Posterior vena cava (tissue), 2 donors: Measurements from ENCODE around the gene C4orf51. TPM values are rescaled to one million over a fixed set of nuclear protein-coding genes. Genes with fewer than 3 reads are reported as not detected.

ENCODE experiments used
- DNase-seq: peaks from one replicate; pipeline ENCODE4 v3.0.0-alpha.2; 2020; ENCODE audit warnings: low spot score
- intact Hi-C, 2 donors: fragments of 100-400 bp; cut with DNase I; formaldehyde crosslinking; loops; one replicate each; pipeline versions ENCODE4 v1.14.1 to v1.14.2; 2022 to 2023
- total RNA-seq, 2 donors: library from RNA; stranded (reverse); fragmentation: NEBNext Ultra II Directional; extraction: Animal tissue kit (Norgen Biotek cat#: 25700); gene quantifications; one replicate each; pipeline ENCODE4 v1.2.1, GENCODE V29; 2021
- donor health status: DM: yes; HTN: yes; CAD: no.
- donor health status: DM: yes; HTN: yes; CAD: no.

Gene C4orf51
- total RNA-seq, 2 donors from 2014 or later = not detected

GRCh38 chr4:145698507-145698906, 18.6 kb downstream of the C4orf51 start:
- no peak for DNase-seq
- intact Hi-C loops = no loop called here

DNA sequence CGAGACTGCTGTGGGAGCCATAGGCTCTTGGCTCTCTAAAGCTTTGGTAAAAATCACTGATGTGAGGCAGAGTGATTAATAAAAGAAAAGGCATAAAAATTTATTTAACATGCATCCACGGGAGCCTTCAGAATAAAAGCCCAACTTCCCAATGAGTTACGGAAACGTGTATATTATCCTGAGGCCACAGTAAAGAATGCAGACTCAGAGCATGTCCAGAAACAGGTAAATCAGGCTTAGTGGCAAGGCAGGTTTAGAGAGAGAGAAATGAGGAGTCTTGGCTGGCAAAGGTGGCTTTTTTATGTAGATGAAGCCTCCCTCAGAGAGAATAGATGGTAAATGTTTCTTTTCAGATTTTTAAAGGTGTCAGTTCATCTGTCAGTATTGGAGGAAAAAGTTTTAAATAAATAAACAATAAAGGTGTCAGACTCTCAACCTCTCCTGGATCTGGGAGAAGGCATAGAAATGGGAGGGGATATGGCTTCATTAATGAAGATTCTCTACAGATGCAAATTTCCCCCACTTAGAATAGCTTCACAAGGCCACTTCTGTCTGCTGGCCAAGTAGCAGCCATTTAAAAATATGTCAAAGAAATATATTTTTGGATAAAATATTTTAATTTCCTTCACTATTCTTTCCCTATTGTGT, 24.0 kb downstream of the C4orf51 start:
- DNase-seq = no peak
- intact Hi-C loops = no loop called here

GRCh38 chr4:145709336-145709735, 29.4 kb downstream of the C4orf51 start:
- intact Hi-C loops = no loop called here
- DNase-seq = no peak

DNA sequence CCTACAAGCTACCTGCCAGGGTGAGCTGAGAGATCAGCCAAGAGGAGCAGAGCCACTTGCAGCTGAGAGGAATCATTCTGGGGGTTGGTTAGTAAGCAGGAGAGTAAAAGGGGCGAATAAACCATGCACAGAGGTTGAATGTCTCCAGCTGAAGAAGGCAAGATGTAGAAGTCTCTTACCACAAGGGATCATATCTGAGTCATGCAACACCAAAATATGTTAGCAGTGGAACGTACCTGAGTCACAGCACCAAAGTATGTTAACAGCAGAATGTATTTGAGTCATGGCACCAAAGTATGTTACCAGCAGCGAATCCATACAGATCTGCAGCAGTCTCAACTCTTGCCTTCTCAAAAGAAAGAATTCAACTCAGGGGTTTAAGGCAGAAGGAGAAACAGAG, 29.9 kb downstream of the C4orf51 start:
- intact Hi-C loops = no loop called here

DNA sequence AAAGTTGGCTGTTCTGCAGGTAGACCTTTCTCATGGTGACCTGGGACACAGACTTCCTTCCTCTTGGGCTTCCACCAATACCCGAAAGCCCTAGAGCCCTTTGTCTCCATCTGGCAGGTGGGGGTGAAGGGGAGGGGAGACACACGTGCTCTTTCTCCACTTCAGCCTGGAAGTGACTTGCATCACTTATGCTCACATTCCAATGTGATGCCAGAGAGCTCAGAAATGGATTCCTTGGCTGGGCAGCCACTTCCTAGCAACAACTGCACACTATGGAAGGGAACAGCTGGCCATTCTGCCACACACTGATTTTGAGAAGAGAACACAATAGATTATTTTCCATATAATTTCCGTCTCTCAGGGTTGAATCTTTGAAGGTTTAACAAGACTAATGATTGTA, 36.3 kb downstream of the C4orf51 start:
- intact Hi-C loops = loop anchor here in 1 of 2 donors (5.0 kb wide), 1 partner anchor 656 kb away; no protein-coding TSS in a partner anchor
- DNase-seq = no peak

More for the DNA sequence above, 29.9 kb downstream of the C4orf51 start:
- DNase-seq = no peak

DNA sequence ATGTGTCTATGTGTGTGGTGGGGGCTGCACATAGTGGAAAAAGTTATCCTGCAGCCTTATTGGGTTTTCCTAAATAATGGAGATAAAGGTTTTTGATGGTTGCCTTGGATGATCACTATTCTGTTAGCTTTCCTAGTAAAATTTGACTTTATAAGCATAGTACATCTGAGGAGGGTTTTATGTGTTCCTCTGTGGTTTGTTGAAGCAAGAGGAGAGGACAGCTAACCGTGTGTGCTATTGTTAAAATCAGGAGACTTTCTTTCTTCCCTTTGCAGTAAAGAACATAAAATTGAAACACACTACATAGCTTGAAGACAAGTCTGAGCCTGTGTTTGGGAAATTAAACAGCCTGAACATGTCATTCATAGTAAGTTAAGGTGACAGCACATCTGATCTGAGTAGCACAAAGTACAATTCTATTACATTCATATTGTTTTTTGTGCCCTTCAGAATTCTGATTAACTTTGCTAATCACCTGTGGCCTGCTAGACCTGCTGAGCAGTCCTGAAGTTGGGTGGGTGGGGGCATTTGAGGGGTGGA, 36.8 kb downstream of the C4orf51 start:
- no peak for DNase-seq
- intact Hi-C loops = loop anchor here in 1 of 2 donors (5.0 kb wide), 1 partner anchor 656 kb away; no protein-coding TSS in a partner anchor

DNA sequence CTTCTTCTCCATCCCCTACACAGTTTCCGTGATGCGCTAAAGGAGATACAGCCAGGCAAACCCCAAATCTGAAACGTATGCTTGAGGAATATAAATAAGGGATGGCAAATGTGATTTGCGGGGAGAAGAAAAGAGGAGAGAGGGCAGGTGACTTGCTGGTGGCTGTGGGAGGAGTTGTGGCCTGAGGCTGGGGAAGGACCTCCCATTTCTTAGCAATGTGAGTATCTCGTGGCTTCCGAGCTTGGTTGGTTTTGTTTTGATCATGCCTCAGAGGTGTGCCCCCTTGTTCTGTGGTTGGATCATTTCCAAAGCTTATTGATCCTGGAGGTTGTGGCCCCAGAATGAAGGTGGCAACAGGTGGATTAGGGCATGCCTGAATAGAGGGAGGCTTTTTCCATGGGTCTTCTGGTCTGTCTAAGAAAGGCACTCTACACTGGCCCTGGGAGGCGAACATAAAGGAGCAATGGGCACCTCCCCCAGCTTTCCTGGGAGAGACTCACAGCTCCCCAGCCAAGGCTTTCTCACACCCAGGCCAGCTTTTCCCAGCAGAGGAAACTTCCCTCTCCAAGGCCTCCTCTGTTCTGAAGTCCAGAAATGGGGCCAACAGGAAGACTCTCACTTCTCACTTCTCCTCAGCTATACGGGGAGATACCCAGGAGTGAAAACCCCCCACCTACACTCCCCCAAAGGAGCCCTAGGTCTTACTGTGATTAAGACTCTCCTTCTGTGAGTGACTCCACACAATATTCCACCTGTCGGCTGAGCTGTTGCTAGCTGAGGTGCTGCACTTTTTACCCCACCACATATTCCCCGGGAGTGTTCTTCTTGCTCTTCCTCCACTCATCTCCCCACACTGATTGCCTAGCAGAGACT, 40.0 kb downstream of the C4orf51 start:
- intact Hi-C loops = loop anchor here in 1 of 2 donors (1.0 to 5.0 kb wide), 2 partner anchors 35 to 652 kb away; no protein-coding TSS in a partner anchor
- no peak for DNase-seq

DNA sequence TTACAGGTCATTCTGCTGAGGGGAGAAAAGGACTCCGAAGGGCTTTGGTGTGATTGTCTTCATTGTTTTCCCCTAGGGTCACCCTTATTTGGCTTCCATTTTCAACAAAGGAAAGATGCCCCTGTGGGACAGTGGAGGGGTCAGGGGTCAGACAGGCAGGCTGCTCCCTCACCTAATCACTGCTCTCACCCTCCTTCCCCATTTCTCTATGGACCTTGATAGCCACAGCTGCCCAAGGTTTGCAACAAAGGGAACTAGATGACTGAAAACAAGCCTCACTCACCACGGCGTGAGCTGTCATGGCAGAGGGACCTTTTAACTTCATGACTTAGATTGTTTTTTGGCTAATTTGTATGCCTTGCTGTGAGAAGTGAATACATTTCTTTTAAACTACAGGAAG, 40.7 kb downstream of the C4orf51 start:
- intact Hi-C loops = loop anchor here in 1 of 2 donors (1.0 kb wide), 1 partner anchor 35 kb away; no protein-coding TSS in a partner anchor
- DNase-seq = no peak

DNA sequence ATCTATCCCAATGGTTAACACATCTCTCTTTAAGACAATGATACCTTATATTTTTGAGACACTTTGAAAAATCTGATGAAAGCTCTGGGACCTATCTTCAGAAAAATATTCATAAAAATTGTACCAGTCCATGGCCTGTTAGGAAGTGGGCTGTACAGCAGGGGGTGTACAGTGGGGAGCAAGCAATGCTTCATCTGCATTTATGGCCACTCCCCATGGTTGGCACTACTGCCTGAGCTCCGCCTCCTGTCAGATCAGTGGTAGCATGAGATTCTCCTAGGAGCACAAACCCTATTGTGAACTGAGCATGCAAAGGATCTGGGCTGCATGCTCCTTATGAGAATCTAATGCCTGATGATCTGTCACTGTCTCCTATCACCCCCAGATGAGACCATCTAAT, 42.6 kb downstream of the C4orf51 start:
- no peak for DNase-seq
- intact Hi-C loops = no loop called here

DNA sequence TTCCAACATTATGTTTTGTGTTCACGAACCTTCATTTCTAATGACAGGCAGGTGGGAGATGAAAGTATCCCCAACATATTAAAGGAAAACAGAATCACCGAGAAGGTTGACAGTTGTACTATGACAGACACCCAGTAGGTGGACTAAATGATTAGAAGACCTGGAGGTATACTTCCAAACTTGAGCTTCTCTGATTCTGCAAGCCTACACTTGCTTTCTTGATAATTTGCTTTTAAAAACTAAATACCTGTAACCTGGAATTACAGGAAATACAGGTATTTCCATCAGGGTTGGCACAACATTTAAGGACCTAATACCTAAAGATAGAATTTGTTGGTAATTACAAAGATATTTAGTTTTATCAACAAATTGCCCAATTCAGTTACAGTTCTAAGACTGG, 43.4 kb downstream of the C4orf51 start:
- intact Hi-C loops = no loop called here
- DNase-seq = no peak

- no peak for DNase-seq
- intact Hi-C loops = loop anchor here (10.0 kb wide), 2 partner anchors 75 to 205 kb away; partner anchors contain the start of gene ZNF827 (in 2 of the 2)
Observed at GRCh38 chr4:145730026-145730425, 50.1 kb downstream of the C4orf51 start.

DNA sequence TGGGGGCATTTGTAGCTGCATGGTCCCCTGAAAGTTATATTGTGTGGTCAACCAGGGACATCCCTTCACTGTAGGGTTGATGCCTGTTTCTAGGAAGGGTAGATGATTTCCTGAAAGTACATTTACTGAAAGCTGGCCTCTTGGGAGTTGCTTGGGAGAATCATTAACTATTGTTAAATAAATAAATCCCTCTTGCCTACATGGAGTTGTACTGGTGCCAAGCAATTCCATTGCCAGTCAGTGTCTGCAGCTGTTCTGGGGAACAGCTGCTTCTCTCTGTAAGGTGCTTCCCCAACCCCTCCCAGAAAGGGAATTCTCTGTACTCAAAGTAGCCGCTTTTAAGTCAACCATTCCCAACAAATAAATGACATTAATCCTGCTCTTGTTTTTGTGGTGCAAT, 51.1 kb downstream of the C4orf51 start:
- DNase-seq = no peak
- intact Hi-C loops = loop anchor here (10.0 kb wide), 2 partner anchors 74 to 204 kb away; partner anchors contain the start of gene ZNF827 (in 2 of the 2)

GRCh38 chr4:145732001-145732815, 52.3 kb downstream of the C4orf51 start:
- intact Hi-C loops = loop anchor here (10.0 kb wide), 2 partner anchors 73 to 203 kb away; partner anchors contain the start of gene ZNF827 (in 2 of the 2)
- no peak for DNase-seq

GRCh38 chr4:145732895-145733880, 53.2 kb downstream of the C4orf51 start:
- intact Hi-C loops = loop anchor here (10.0 kb wide), 2 partner anchors 72 to 202 kb away; partner anchors contain the start of gene ZNF827 (in 2 of the 2)
- peak; percentile 98 for DNase-seq

- intact Hi-C loops = loop anchor here (10.0 kb wide), 2 partner anchors 71 to 201 kb away; partner anchors contain the start of gene ZNF827 (in 2 of the 2)
Observed at GRCh38 chr4:145734031-145734430, 54.1 kb downstream of the C4orf51 start.

GRCh38 chr4:145734576-145735346, 54.8 kb downstream of the C4orf51 start:
- peak; percentile 93 for DNase-seq
- intact Hi-C loops = loop anchor here (10.0 kb wide), 2 partner anchors 70 to 200 kb away; partner anchors contain the start of gene ZNF827 (in 2 of the 2)

More at GRCh38 chr4:145734031-145734430, 54.1 kb downstream of the C4orf51 start:
- no peak for DNase-seq

GRCh38 chr4:145735347-145735675, 55.4 kb downstream of the C4orf51 start:
- intact Hi-C loops = loop anchor here (10.0 kb wide), 2 partner anchors 69 to 199 kb away; partner anchors contain the start of gene ZNF827 (in 2 of the 2)

More at GRCh38 chr4:145735347-145735675, 55.4 kb downstream of the C4orf51 start:
- no peak for DNase-seq
